Prostate gland (tissue), 2 donors: ENCODE data around the gene BTBD7.

Experiments
- POLR2A ChIP-seq: fragments of 450-650 bp; IDR thresholded peaks from one replicate; pipeline ENCODE4 v1.6.1; 2016; ENCODE audit warnings: antibody characterized with exemption, mild to moderate bottlenecking
- POLR2AphosphoS5 ChIP-seq: sonication (generic); formaldehyde crosslinking; IDR thresholded peaks from one replicate; pipeline ENCODE4 v1.6.1; 2017; ENCODE audit warnings: antibody characterized with exemption
- TF ChIP-seq, protein P1 (sequence below), 4 experiments: fragments of 200-600 bp in 2 of 4; fragments of 450-650 bp in 2 of 4; sonication (generic) in 2 of 4; IDR thresholded peaks; 1 replicate in 3 of 4; 2 replicates in 1 of 4; pipeline ENCODE4 v1.5.1; 2016 to 2019; ENCODE audit warnings: antibody characterized with exemption in 4 of 4, mild to moderate bottlenecking in 2 of 4, moderate library complexity in 2 of 4

DNA sequence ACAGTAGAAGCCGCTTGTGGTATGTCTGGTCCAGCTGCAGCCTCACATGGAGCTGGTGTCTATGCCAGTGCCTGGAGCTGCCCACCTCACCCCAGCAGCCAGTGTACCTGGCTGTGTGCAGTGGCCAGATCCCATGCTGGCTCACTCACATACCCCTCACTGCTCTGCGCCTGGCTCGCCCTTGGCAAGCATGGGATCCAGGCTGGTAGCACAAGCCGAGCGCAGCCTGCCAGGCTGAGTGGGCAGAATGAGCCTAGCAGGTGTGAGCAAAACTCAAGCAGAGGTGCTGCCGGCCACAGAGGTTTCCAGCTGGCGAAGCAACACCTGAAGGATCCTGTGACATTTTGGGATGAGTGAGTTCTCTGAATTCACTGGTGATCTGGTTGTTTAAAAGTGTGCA is 5.0 kb upstream of the BTBD7 start:
- no peak for TF ChIP-seq POLR2AphosphoS5
- TF ChIP-seq, protein P1, sequence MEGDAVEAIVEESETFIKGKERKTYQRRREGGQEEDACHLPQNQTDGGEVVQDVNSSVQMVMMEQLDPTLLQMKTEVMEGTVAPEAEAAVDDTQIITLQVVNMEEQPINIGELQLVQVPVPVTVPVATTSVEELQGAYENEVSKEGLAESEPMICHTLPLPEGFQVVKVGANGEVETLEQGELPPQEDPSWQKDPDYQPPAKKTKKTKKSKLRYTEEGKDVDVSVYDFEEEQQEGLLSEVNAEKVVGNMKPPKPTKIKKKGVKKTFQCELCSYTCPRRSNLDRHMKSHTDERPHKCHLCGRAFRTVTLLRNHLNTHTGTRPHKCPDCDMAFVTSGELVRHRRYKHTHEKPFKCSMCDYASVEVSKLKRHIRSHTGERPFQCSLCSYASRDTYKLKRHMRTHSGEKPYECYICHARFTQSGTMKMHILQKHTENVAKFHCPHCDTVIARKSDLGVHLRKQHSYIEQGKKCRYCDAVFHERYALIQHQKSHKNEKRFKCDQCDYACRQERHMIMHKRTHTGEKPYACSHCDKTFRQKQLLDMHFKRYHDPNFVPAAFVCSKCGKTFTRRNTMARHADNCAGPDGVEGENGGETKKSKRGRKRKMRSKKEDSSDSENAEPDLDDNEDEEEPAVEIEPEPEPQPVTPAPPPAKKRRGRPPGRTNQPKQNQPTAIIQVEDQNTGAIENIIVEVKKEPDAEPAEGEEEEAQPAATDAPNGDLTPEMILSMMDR (IDR thresholded peaks at IDR 0.05), result no peak
- TF ChIP-seq POLR2A, result no peak
